Fibroblast of villous mesenchyme (primary cell): ENCODE results near the gene SH3TC1. TPM values are rescaled to one million over a fixed set of nuclear protein-coding genes. Genes with fewer than 3 reads are reported as not detected.

Experiments used
- DNase-seq: peaks from one replicate; pipeline ENCODE4 v3.0.0-alpha.2; 2010; ENCODE audit warnings: low read depth
- H3K4me3 ChIP-seq: 2 replicates; pipeline ENCODE4 v1.5.1; 2011; ENCODE audit warnings: low read depth, mild to moderate bottlenecking, low read length
- total RNA-seq: library from RNA; depleted of rRNA; stranded (reverse); fragments of >200 nt; gene quantifications from 2 replicates; pipeline ENCODE4 v1.2.3, GENCODE V29; 2012
- TF ChIP-seq, protein P1 (sequence below): IDR thresholded peaks from 2 replicates; pipeline ENCODE4 v1.5.1; 2012; ENCODE audit warnings: low read depth, mild to moderate bottlenecking, low read length; ENCODE audit not compliant: insufficient read depth

Gene SH3TC1
- total RNA-seq, 1 donor: 3.9 TPM

DNA sequence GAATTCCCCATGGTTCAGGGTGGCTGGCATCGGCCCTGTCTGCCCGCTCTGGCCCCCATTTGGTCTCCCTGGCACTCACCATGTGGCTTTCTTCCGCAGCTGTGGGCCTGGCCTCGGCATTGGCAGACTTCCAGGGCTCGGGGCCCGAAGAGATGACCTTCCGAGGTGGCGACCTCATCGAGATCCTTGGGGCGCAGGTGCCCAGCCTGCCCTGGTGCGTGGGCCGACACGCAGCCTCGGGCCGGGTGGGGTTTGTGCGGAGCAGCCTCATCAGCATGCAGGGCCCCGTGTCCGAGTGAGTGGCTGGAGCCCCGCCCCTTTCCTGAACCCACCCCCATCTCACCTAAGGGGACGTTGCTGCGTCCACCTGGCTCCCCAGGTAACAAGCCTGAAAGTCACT lies 20.1 kb downstream of the SH3TC1 start:
- TF ChIP-seq, protein P1, sequence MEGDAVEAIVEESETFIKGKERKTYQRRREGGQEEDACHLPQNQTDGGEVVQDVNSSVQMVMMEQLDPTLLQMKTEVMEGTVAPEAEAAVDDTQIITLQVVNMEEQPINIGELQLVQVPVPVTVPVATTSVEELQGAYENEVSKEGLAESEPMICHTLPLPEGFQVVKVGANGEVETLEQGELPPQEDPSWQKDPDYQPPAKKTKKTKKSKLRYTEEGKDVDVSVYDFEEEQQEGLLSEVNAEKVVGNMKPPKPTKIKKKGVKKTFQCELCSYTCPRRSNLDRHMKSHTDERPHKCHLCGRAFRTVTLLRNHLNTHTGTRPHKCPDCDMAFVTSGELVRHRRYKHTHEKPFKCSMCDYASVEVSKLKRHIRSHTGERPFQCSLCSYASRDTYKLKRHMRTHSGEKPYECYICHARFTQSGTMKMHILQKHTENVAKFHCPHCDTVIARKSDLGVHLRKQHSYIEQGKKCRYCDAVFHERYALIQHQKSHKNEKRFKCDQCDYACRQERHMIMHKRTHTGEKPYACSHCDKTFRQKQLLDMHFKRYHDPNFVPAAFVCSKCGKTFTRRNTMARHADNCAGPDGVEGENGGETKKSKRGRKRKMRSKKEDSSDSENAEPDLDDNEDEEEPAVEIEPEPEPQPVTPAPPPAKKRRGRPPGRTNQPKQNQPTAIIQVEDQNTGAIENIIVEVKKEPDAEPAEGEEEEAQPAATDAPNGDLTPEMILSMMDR: no peak
- no peak overlapping the region for H3K4me3 ChIP-seq
- DNase-seq: no peak

DNA sequence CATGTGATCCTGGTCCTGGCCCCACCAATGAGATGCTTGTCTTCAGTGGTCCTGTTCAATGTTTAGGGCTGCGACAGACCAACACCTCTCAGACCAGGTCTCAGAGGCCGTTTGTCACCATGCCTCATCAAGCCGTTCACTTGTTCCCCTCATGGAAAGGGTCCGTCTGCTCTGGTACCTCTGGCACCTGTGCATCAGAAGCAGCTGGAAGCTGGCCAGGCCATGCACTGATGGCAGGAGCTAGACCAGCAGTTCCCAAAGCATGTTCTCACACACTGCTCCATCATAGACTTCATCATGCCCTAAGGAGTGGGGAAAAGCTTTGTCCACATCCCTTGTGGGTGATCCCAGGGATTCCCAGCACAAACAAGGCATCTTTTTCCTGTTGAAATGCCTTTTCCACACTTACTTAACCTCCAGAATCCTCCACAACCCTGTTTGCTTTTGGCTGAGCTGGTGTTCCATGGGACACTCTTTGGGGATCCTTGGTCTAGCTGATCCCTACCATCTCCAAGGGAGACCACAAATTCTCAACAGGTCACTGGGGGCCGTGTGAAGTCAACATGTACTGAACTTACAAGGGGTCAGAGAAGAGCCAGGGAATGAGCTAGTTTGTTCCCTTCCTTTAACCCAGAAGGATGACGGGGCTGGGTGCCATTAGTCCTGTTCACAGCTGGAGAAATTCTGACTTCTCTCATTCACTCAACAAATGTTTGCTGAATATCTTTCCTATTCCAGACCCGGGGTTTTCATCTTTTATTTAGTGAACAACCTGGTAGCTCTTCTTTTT lies 21.8 kb downstream of the SH3TC1 start:
- DNase-seq: peak; percentile 85
- TF ChIP-seq, protein P1: no peak
- H3K4me3 ChIP-seq: no peak overlapping the region

DNA sequence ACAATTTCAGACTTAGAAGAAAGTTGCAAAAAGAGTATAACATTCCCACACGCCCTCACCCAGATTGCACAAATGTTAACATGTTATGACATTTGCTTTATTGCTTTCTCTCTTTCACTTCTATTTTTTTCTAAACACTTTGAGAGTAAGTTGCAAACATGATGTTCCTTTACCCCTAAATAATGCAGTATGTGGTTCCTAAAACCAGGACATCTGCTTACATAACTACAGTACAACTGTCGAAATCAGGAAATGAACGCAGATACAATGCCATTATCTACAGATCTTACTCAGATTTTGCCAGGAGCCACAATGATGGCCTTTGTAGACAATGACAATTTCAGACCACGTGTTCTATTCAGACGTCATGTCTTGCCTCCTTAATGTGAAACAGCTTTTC lies 22.4 kb downstream of the SH3TC1 start:
- TF ChIP-seq, protein P1: no peak
- no peak overlapping the region for H3K4me3 ChIP-seq
- peak; percentile 97 for DNase-seq

DNA sequence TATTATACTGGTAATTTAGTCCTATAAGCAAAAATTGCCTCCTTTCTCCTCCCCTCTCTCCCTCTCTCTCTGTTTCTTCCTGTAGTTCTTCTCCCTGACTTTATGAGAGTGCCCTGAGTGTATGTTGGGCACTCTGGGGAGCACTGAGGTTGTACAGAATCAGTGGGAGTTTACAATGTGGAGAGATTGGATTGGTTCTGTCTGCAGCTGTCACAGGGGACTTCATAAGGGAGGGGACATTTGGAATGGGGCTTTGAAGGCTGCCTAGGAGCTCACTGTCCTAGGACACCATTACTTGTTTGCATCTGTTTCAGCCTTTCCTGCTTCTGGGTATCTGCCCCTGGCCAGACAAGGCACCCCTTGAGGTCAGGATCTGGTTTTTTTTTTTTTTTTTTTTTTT lies 22.9 kb downstream of the SH3TC1 start:
- H3K4me3 ChIP-seq: no peak overlapping the region
- no peak for DNase-seq
- TF ChIP-seq, protein P1: no peak

DNA sequence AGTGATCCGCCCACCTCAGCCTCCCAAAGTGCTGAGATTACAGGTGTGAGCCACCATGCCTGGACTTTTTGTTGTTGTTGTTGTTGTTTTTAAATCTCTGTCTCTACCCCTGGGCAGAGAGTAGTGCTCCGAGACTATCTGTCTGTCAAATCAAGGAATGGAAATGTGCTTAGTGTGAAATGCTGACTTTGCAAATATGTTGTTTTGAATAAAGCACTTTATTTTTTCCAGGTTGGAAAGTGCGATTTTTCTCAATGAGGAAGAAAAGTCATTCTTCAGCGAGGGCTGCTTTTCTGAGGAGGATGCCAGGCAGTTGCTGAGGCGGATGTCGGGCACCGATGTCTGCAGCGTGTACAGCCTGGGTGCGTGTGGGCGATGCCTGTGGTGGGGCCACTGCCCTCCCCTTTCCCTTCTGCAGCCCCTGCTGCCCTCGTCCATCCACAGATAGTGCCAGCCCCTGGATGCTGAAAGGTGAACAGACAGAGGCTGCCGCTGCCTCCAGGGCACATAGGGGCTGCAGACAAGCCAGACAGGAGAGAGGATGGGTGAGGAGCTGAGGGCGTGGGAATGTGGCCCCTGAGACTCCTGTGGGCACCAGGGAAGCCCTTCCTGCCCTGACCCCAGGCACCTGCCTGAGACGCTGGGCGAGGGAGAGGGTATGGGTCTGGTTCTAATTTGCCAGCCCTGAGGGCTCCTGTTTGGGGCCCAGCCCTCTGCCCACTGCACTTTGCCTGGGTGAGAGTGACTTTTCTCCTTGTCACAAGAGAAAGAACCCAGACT lies 23.7 kb downstream of the SH3TC1 start:
- H3K4me3 ChIP-seq: no peak overlapping the region
- TF ChIP-seq, protein P1: no peak
- no peak for DNase-seq

DNA sequence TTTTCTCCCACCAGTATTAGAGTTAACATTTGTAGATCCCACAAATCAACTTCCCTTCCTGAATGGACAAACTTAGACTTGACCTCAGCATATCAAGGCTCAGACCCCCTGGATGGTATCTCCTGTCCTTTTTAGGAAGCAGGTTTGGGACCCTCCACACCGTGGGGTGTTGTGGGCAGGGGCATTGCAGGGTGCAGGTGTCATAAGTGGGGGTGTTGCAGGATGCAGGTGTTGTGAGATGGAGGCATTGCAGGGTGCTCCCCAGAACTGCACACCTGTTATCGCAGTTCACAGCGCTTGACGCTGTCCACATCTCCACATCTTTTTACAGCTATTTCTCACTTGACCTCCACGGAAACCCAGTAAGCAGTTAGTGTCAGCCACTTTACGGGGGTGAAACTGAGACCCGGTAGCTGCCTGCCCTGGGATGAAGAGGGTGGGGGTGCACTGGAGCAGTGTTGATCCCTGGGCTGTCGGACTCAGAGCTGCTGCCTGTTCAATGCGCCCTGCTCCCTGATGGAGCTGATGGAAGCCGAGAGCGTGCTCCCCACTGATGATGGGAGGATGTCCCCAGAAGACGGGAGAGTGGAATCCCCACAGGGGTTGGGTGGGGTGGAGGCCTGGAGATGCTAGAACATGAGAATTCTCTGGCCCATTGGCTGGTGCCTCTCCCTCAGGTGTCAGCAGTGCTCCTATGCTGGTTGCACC lies 25.3 kb downstream of the SH3TC1 start:
- no peak overlapping the region for H3K4me3 ChIP-seq
- no peak for DNase-seq
- TF ChIP-seq, protein P1: no peak
